Stimulated activated CD4-positive, alpha-beta T cell treated with anti-CD3 and anti-CD28 coated beads, Interleukin-15, amount 100 ng/mL, for 48 hours (primary cell): ENCODE data around the gene PLCH2.

ENCODE experiments used
- DNase-seq, 2 donors: peaks; one replicate each; pipeline ENCODE4 v3.0.0-alpha.2; 2020; ENCODE audit warnings: low read depth in 2 of 2

Gene PLCH2

DNA sequence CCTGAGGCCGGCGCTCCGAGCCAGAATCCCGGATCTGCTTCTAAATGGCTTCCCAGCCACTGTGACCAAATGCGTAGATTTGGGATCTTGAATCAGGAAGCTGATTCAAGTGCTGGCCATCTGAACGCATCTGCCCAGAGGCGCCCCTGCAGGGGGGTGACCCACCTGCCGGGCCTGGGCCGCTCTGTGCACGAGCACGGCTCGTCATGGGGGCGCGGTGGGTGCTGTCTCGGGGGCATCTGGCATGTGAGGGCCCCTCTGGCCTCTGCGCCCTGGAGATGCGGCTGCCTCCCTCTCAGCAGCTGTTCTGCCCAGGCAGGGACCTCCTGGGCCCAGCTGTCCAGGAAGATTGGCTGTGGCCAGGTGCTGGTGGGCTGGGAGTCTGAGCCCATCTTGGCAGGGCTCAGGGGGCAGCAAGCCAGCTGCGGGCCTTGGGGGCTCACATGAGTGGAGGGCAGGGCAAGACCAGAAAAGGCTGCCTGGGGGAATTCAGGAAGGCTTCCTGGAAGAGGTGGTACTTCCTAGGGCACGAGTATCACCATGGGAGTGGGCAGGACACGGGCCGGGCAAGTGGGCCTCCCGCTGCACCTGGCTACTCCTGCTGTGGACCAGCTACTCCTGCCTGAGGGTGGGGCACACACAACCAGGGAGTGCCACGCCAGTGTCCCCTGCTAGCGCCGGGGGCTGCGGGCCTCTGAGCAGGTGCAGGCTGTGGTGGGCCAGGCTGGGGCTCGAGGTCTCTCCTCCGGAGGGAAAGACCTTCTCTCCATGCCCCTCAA, 25.1 kb downstream of the PLCH2 start:
- no peak for DNase-seq

DNA sequence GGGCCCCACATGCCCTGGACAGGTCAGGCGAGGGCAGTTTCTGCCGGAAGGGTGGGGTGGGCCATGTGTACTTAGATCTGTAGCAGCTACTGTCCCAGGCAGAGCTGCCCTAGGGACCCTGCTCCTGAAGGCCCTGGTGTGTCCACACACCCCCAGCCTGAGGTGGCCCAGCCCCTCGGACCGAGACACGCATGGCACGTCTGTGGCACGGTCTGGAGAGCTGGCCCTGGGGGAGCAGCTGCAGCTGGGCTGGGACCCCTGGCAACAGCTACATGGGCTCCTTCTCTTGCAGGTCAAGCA, 25.7 kb downstream of the PLCH2 start:
- no peak for DNase-seq

DNA sequence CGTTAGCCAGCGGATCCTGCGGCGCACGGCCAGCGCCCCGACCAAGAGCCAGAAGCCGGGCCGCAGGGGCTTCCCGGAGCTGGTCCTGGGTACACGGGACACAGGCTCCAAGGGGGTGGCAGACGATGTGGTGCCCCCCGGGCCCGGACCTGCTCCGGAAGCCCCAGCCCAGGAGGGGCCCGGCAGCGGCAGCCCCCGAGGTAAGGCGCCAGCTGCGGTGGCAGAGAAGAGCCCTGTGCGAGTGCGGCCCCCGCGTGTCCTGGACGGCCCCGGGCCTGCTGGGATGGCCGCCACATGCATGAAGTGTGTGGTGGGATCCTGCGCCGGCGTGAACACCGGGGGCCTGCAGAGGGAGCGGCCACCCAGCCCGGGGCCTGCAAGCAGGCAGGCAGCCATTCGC, 26.1 kb downstream of the PLCH2 start:
- no peak for DNase-seq

DNA sequence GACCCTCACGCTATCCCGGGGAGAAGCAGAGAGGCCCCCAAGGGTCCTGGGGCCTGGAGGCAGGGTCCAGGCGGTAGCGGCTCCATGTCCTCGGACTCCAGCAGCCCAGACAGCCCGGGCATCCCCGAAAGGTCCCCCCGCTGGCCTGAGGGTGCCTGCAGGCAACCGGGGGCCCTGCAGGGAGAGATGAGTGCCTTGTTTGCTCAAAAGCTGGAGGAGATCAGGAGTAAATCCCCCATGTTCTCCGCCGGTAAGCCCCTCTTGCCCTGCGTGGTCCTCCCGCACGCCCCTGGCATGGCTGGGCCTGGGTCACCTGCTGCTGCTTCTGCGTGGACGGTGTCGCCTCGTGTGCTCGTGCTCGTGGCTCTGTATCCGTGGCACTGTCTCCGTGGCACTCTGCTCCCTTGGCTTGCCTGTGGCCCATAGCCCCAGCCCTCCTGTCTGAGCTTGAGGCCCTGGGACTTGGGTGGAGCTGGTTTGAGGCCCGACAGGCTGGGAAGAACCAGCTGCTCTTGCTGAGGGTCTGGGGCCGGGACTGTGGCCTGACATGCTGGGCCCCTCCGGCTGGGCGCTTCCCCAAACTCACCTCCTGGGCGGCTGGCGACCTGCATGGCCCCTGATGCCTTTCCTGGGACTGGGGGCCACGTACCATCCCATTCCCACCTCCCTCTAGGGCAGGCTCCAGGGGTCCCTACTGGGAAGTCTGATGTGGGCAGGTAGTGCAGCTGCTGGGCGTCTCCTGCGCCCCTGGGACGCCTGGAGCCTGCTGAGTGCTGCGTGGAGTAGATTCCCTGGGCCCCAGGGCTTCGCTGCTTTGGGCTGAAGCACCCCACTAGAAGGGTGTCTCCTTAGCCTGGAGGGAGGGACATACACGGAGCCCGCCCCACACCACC, 26.8 kb downstream of the PLCH2 start:
- DNase-seq = no peak

DNA sequence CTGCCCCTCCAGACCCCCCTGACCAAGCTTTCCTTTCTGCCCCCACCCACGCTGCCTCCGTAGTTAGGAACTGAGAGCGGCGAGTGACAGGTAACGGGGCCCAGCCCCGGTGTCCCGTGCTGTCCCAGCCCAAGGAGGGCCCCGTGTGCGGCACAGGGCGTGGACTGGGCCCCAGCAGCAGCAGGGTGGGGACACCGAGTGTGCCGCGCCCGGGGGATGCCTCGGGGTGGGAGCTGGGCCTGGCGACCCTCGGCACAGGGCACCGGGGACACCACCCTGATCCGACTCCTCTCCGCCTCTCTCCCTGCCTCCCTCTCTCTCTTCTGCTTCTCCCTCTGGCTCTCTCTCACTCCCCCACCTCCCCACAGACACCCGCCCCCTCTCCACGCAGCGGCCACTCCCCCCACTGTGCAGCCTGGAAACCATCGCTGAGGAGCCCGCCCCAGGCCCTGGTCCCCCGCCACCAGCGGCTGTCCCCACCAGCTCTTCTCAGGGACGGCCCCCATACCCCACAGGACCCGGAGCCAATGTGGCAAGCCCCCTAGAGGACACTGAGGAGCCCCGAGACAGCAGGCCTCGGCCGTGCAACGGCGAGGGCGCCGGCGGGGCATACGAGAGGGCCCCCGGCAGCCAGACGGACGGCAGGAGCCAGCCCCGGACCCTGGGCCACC, 27.6 kb downstream of the PLCH2 start:
- DNase-seq = no peak

DNA sequence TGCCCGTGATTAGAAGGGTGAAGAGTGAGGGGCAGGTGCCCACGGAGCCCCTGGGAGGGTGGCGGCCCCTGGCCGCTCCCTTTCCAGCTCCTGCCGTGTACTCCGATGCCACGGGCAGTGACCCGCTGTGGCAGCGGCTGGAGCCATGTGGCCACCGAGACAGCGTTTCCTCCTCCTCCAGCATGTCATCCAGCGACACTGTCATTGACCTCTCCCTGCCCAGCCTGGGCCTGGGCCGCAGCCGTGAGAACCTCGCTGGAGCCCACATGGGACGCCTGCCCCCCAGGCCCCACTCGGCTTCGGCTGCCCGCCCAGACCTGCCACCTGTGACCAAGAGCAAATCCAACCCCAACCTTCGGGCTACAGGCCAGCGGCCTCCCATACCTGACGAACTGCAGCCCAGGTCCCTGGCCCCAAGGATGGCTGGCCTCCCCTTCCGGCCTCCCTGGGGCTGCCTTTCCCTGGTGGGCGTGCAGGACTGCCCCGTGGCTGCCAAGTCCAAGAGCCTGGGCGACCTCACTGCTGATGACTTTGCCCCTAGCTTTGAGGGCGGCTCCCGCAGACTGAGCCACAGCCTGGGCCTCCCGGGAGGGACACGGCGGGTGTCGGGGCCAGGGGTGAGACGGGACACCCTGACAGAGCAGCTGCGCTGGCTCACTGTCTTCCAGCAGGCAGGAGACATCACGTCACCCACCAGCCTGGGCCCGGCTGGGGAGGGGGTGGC, 28.3 kb downstream of the PLCH2 start:
- no peak for DNase-seq

DNA sequence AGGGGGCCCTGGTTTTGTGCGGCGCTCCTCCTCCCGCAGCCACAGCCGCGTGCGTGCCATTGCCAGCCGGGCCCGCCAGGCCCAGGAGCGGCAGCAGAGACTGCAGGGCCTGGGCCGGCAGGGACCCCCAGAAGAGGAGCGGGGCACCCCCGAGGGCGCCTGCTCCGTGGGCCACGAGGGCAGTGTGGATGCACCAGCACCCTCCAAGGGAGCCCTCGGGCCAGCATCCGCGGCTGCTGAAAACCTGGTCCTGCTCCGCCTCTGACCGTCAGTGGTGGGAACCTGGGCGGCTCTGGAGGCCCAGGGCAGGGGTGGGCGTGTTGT, 28.8 kb downstream of the PLCH2 start:
- no peak for DNase-seq

DNA sequence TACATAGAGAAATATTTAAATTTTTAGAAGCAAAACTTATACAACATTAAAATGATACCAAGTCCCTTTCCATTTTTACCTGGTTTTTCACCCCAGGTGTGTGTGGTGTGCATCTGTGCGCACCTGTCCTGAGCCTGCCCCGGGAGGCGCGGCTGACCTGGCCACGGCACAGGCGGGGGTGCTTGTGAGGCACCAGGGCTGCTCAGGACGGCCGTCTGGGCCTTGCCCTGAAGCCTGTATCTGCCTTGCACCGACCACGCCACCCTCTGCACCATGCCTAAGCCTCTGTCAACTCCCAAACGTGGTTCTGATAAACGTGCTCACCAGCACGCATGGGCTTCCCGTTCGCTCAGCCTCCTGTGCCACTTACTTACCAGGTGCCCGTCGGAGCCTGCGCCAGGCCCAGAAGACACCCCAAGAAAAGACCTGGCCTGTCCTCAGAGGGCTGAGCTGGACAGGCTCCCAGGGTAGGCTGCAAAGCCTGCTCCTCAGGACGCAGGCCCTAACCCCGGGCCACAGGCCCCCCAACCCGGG, 29.4 kb downstream of the PLCH2 start:
- no peak for DNase-seq

DNA sequence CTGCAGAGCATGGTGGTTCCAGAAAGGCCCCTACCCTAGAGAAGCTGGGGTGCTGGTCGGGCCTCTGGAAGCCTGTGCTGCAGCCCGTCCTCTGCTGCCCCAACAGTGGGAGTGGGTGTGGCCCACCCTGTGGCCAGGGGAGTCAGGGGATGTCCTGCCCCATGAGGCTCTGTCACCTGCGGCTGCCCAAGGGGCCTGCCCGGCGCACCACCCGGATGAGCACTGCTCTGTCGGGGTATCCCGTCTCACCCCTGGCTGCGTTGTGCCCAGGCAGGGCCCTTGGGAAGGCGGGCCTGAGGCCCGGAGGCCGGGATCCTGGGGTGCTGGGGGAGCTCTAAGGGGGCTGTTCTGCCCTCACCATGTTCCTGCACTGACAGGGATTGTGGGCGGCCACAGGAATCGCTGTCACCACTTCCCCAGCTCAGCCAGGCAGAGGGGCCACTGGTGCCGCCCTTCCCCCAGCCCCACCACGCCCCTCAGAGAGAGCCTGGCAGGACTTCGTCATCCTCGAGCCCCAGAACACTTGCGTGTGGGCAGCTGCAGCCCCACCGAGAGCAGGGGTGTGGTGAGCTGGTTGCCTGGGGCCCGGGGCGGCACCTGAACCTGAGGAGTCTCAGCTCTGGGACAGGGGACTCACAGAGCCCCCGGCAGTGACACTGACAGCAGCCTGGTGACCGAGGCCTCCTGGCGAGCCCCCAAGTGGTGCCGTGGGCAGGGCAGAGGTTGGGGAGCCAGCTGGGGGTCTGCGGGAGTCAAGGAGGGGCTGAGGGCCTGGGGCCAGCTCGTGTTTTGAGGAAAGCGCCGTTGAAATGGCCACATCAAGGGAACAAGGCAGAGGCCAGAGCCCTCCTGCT, 30.1 kb downstream of the PLCH2 start:
- DNase-seq = no peak

DNA sequence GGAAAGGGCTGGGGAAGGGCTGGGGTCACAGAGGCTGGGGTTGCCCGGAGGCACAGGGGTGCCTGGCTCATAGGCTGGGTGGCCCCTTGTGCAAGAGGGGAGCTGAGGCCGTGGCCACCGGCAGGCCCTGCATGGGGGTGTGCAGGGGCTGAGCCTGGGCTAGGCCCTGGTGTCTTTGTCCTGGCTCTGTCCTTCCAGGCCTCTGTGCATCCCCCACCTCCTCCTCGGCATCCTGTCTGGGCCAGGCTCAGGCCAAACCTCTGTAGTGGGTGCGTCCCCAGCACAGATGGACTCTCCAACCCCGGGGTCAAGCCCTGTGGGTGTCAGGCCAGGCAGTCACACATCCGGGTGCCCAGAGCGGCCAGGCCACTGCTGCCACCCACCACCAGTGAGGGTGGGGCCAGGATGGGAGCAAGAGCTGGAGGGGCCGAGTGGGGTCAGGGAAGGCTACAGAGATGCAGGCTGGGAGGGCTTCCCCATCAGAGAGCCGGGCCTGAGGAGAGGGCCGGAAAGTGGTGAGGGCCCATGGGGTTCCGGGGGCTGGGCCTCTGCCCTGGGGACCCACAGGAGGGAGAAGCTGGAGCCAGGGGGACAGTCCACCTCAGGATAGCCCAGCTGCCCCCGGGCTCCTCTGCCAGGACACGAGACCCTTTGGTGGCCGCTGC, 30.9 kb downstream of the PLCH2 start:
- no peak for DNase-seq

DNA sequence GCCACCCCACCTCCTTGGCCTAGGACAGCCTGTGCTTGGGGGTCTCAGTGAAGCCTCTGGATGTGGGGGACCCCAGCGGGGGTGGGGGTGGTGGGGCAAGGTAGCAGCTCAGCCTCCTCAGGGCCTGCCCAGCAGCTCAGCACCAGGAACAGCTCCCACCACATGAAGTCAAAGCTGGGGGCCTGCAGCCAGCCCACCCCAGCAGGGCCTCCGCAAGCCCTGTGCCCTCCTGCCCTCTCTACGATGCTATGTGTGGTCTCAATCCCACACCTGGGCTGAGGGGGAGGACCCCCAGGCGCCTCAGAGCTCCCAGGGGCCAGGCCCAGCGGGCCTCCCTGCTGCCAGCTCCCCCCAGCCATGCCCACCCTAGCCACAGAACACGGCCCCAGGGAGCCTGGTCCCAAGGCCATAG, 31.7 kb downstream of the PLCH2 start:
- DNase-seq = no peak

DNA sequence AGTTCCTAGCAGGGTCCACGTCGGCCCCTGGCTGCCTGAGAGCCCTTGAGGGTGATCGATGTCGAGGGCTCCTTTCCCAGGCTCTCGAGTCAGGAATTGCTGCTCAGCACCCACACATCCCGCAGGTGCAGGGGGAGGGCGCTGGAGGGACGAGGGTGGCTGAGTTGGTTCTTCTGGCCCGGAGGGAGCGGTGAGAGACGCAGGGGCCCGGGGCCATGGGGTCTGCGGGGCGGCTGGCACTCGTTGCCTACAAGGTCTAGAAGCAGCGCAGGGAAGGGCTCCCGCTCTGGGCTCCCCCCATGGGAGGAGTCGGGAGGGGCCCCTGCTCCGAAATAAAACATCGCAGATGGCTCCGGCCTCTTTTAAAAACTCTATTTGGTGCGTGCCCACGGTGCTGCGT, 32.1 kb downstream of the PLCH2 start:
- no peak for DNase-seq

DNA sequence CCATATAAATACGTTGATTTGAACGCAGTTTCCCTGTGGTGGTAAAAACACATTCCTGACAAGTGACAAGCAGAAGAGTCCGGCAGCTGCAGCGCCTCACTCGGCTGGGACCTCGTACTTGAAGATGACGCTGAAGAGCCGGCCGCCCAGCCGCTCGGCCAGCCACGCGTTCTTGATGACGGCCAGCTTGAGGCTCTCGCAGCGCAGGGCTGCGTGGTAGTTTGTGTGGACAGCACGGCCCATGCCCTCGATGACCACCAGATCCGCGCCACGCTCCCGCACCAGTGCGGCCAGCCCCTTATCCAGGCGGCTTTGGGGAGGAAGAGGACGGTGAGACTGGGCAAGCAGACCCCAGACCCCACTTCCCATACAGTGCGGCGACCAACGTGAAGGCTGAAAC, 32.7 kb downstream of the PLCH2 start:
- no peak for DNase-seq

DNA sequence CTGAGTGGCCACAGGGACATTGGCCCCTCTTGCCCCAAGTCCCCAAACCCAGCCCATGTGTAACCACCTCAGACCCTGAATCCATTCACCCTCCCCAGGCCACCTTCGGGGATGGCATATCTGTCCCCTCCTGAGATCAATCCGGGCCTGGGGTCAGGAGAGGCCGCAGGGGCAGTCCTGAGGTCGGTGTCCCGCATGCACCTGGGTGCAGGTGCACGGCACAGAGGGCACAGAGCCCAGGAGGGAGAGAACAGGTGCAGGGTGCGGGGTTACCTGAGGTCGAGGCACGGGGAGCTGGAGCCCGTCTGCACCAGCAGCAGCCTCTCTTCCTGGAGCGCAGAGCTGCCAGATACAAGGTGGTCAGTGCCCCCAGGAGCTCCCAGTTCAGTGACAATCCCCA, 33.5 kb downstream of the PLCH2 start:
- no peak for DNase-seq

DNA sequence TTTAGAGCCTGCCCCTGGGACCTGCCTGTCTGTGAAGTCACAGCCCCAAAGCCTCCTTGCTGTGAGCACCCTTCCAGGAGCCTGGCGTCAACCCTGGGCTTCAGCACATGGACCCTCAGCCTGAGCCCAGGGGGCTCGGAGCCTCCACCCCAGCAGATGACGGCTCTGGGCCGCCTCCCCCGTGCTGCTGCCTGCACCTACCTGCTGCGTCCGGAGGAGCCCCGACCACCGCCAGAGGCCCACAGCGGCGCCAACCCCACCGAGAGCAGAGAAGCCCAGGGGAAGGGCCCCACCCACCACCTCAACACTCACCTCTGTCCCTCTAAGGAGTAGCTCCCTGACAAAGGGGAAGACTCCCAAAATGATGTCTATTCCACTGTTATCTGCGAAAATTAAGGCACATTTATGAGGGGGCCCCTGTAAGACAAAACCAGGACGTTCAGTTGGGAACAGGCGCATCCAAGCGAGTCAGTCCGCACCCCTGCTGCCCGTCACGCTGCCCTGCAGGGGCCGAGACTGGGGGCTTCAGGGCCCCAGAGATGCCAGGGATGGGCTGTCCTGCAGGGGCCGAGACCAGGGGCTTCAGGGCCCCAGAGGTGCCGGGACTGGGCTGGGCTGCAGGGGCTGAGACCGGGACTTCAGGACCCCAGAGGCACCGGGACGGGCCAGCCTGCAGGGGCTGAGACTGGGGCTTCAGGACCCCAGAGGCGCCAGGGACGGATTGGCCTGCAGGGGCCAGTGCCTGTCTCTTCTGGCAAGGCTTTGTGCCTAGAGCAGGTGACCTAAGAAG, 34.5 kb downstream of the PLCH2 start:
- DNase-seq = no peak

DNA sequence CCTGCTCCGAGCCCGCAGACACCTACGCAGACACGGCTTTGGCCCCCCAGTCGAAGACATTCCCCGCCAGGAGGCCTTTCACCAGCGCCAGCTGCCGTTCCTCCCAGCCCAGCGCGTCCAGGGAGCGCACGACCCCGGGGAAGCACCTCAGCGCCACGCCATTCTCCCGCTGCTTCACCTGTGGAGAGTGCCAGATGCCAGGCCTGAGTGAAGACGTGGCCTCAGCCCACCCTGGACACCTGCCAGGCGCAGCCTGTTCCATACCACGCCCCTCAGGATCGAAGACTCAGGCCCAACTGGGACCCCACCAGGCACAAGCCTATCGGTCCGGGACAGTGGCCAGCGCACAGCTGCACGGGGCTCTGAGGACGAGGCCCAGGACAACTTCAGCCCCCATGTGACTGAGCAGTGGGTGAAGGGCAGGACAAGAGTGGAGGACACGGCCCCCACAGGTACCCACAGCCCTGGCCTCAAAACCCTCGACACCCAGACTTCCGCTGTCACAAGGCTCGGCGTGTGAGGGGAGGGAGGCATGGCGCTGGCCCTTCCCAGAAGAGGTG, 36.9 kb downstream of the PLCH2 start:
- DNase-seq = no peak

DNA sequence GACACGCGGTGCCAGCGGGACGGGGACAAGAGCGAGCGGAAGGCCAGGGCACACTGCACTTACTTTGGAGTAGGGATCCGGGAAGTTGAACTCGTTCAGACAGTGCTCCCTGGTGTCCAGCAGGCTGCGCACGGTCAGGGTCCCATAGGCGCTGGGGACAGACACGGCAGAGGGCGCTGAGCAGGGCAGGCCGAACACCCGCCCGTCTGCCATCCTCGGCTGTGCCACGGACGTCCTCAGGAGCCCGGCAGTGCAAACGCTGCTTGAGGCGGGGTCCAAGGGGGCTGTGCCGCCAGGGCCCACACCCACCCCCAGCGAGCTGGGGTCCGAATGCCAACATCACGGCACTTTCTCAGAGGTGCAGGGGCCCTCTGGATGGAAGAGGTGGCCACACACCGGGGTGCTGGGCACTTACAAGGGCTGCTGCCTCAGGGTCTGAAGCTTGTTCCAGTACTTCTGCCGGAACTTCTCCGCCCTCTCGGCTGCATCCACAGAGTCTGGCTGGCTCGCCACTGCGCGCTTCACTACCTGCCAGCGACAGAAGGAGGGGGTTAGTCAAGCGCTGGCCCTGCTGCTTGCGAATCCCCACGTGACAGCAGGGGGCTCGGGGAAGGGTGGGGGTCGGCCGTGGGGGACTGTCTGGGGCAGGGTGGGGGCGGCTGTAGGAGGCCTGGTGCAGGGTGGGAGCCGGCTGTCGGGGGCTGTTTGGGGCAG, 38.0 kb downstream of the PLCH2 start:
- no peak for DNase-seq

DNA sequence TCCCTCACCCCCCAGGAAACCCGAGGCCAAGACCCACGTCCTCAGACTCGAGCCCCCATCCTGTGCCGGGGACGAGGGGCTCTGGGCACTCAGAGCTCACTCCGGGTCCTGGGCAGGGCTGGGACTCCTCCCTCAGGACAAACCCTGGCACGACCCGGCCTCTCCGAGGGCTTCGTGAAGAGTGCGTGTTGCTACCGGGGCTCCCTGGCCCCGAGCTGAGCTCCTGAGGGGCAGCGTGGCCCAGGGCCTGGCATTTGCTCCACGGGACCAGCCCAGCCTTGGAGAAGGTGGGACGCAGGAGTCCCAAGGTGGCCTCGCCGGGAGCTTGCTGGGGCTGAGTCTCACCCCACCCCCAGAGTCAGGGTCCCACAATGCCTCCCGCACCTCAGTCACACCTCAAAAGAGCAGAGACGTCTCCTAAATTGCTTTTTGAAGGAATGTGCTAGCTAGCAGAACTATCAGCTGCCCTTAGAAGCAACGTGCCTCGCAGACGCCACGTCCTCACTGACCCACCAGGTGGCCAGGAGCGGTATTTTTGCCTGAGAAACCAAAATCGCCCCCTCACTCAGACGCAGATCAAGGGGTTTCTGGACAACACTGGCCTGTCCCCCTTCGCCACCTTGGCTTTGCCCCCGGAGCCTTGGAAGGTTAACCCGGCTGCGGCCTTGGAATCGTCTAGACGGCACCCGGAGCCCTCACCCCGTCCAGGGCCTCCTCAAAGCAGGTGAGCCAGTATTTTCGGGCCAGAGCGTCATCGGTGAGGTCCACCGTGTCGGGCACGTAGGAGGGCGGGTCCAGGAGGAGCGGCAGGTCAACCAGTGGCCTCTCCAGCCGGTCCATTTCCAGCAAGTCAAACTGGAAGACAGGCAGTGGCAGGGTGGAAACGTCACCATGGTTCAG, 39.0 kb downstream of the PLCH2 start:
- no peak for DNase-seq
